K562 (cell line): ENCODE data around the gene USF2. TPM values are rescaled to one million over a fixed set of nuclear protein-coding genes. Genes with fewer than 3 reads are reported as not detected.
A peak's percentile ranks its signal among the peaks of the same experiment; 100 is the strongest.

Source experiments
- ATAC-seq: fragments of 200-7000 bp; cut with Tn5 transposase; 3 replicates; pipeline ENCODE4 v1.9.1; 2020; ENCODE audit warnings: moderate library complexity
- BruUV-seq: library from RNA; stranded (reverse); fragments of 400-500 nt; replicated peaks from 2 replicates; lab custom pipeline; 2021; lab: Mats Ljungman, UMichigan
- CTCF ChIA-PET: fragments of 300-600 bp; formaldehyde crosslinking; extraction: SDS; loops from one replicate; lab custom pipeline; 2021; ENCODE audit warnings: low intra/inter-chr PET ratio; lab: Yijun Ruan, JAX
- POLR2A ChIA-PET: fragments of 300-600, 350-650 bp; sonication (Branson Sonifier 250); formaldehyde crosslinking; extraction: SDS; loops from one replicate; lab custom pipeline; 2021; ENCODE audit warnings: antibody characterized with exemption, inconsistent platforms; lab: Yijun Ruan, JAX
- DNase-seq, 4 experiments: peaks; one replicate each; pipeline versions ENCODE4 v3.0.0 to v3.0.0-alpha.2; 2011 to 2018; ENCODE audit warnings: low spot score in 3 of 4, mixed read lengths in 3 of 4; ENCODE audit errors: extremely low read depth in 1 of 4
- FAIRE-seq: peaks from 2 replicates; lab custom pipeline; 2011; peaks lifted over from hg19 to GRCh38; lab: Jason Lieb, UNC
- H2AFZ ChIP-seq: 2 replicates; pipeline ENCODE4 v1.6.0; 2011; ENCODE audit warnings: low read depth, low read length, control low read depth, inconsistent platforms
- H3K27ac ChIP-seq: fragments of 200-600 bp; 3 replicates; pipeline ENCODE4 v1.8.0; 2011; ENCODE audit warnings: low read depth, mild to moderate bottlenecking, control low read depth, inconsistent platforms, low read length, moderate library complexity, mixed read lengths; ENCODE audit errors: extremely low read depth
- H3K27me3 ChIP-seq, 2 experiments: fragments of 300-600 bp in 1 of 2; 2 replicates in 1 of 2; 3 replicates in 1 of 2; pipeline versions ENCODE4 v1.6.0 to v1.8.0; 2011; ENCODE audit warnings: inconsistent platforms in 2 of 2, low read length in 2 of 2, mild to moderate bottlenecking in 1 of 2, mixed read lengths in 1 of 2, moderate library complexity in 1 of 2; ENCODE audit not compliant: control insufficient read depth in 2 of 2, insufficient read depth in 2 of 2
- H3K36me3 ChIP-seq: fragments of 300-600 bp; 3 replicates; pipeline ENCODE4 v1.8.0; 2011; ENCODE audit warnings: mild to moderate bottlenecking, low read length, inconsistent platforms; ENCODE audit not compliant: control insufficient read depth, insufficient read depth
- H3K4me1 ChIP-seq, 2 experiments: fragments of 200-600 bp in 1 of 2; replicated peaks in 1 of 2; 2 replicates in 1 of 2; 3 replicates in 1 of 2; pipeline versions ENCODE4 v1.5.1 to v1.8.0; 2011; ENCODE audit warnings: inconsistent platforms in 2 of 2, low read length in 2 of 2, mild to moderate bottlenecking in 1 of 2, mixed read lengths in 1 of 2, moderate library complexity in 1 of 2; ENCODE audit not compliant: control insufficient read depth in 2 of 2, insufficient read depth in 2 of 2
- H3K4me2 ChIP-seq: 2 replicates; pipeline ENCODE4 v1.6.1; 2011; ENCODE audit warnings: low read length, control low read depth, inconsistent platforms, mixed read lengths; ENCODE audit not compliant: insufficient read depth
- H3K4me3 ChIP-seq: fragments of 200-600 bp; sonication (generic), shearing (Covaris generic); 2 replicates; pipeline ENCODE4 v1.5.1; 2016; ENCODE audit warnings: control low read depth, inconsistent platforms
- H3K79me2 ChIP-seq: fragments of 200-600 bp; 3 replicates; pipeline ENCODE4 v1.8.0; 2011; ENCODE audit warnings: low read length, inconsistent platforms; ENCODE audit not compliant: control insufficient read depth, insufficient read depth
- H3K9ac ChIP-seq, 2 experiments: 2 replicates each; pipeline versions ENCODE4 v1.6.0 to v1.6.1; 2011; ENCODE audit warnings: low read depth in 2 of 2, low read length in 2 of 2, control low read depth in 1 of 2, inconsistent platforms in 1 of 2, mild to moderate bottlenecking in 1 of 2, mixed read lengths in 1 of 2; ENCODE audit not compliant: insufficient read depth in 1 of 2
- H3K9me1 ChIP-seq: one replicate; pipeline ENCODE4 v1.6.0; 2011; ENCODE audit warnings: inconsistent platforms, mild to moderate bottlenecking, low read length, moderate library complexity; ENCODE audit not compliant: control insufficient read depth, insufficient read depth
- H3K9me3 ChIP-seq: replicated peaks from 2 replicates; pipeline ENCODE4 v1.5.1; 2011; ENCODE audit warnings: low read depth, low read length, inconsistent platforms; ENCODE audit not compliant: control insufficient read depth, insufficient read depth
- H4K20me1 ChIP-seq: replicated peaks from 2 replicates; pipeline ENCODE4 v1.6.1; 2011; ENCODE audit warnings: low read length, inconsistent platforms, mixed read lengths; ENCODE audit not compliant: control insufficient read depth, insufficient read depth
- CBFA2T2 ChIP-seq: fragments of 450-650 bp; conservative IDR thresholded peaks from 2 replicates; pipeline ENCODE4 v1.6.1; 2017; ENCODE audit warnings: mild to moderate bottlenecking
- CREB1 ChIP-seq, 2 experiments: sonication (generic) in 1 of 2; formaldehyde crosslinking in 1 of 2; IDR thresholded peaks; 2 replicates each; pipeline versions ENCODE4 v1.6.1 to v1.8.0; 2012 to 2022; ENCODE audit warnings: inconsistent platforms in 1 of 2, mild to moderate bottlenecking in 1 of 2, missing genetic modification reagents in 1 of 2, moderate library complexity in 1 of 2
- E2F6 ChIP-seq, 2 experiments: IDR thresholded peaks; 2 replicates each; pipeline ENCODE4 v1.6.1; 2011; ENCODE audit warnings: borderline replicate concordance in 1 of 2, control low read depth in 1 of 2, low read depth in 1 of 2, low read length in 1 of 2, mild to moderate bottlenecking in 1 of 2, mixed read lengths in 1 of 2, moderate library complexity in 1 of 2; ENCODE audit not compliant: insufficient read depth in 1 of 2, insufficient read length in 1 of 2, poor library complexity in 1 of 2, severe bottlenecking in 1 of 2; ENCODE audit errors: extremely low read depth in 1 of 2
- FOS ChIP-seq: IDR thresholded peaks from 3 replicates; pipeline ENCODE4 v1.6.1; 2011; ENCODE audit not compliant: insufficient read length; ENCODE audit errors: extremely low read depth
- IFI16 ChIP-seq: fragments of 250-450 bp; sonication (Bioruptor Pico); IDR thresholded peaks from 2 replicates; pipeline ENCODE4 v2.1.2; 2022; ENCODE audit warnings: mild to moderate bottlenecking, inconsistent platforms
- KDM1A ChIP-seq, 2 experiments: fragments of 450-650 bp; IDR thresholded peaks; 2 replicates each; pipeline ENCODE4 v1.6.1; 2016; ENCODE audit warnings: mild to moderate bottlenecking in 2 of 2
- KLF13 ChIP-seq: fragments of 450-650 bp; IDR thresholded peaks from 2 replicates; pipeline ENCODE4 v1.6.1; 2016; ENCODE audit warnings: missing genetic modification characterization, low read depth, mild to moderate bottlenecking, missing compliant biosample characterization, moderate library complexity, borderline replicate concordance
- MCM3 ChIP-seq: fragments of 450-650 bp; IDR thresholded peaks from 2 replicates; pipeline ENCODE4 v1.6.1; 2016
- MYBL2 ChIP-seq, 2 experiments: fragments of 450-650 bp in 1 of 2; sonication (generic) in 1 of 2; formaldehyde crosslinking in 1 of 2; IDR thresholded peaks; 2 replicates each; pipeline versions ENCODE4 v1.6.1 to v1.8.1; 2017 to 2022; ENCODE audit warnings: borderline replicate concordance in 1 of 2, inconsistent platforms in 1 of 2, low read depth in 1 of 2, mild to moderate bottlenecking in 1 of 2, missing genetic modification reagents in 1 of 2, moderate library complexity in 1 of 2
- POLR2AphosphoS2 ChIP-seq: IDR thresholded peaks from 2 replicates; pipeline ENCODE4 v1.6.1; 2012; ENCODE audit warnings: low read length, improper control_type of control experiment
- RBM25 ChIP-seq: fragments of 200-400 bp; formaldehyde crosslinking; IDR thresholded peaks from 2 replicates; pipeline ENCODE4 v1.6.1; 2018; ENCODE audit warnings: low read length, low read depth, moderate library complexity; ENCODE audit not compliant: severe bottlenecking
- TAL1 ChIP-seq: fragments of 450-650 bp; IDR thresholded peaks from 2 replicates; pipeline ENCODE4 v1.6.1; 2016; ENCODE audit warnings: mild to moderate bottlenecking
- TEAD4 ChIP-seq, 2 experiments: sonication (generic) in 1 of 2; formaldehyde crosslinking in 1 of 2; IDR thresholded peaks; 2 replicates each; pipeline versions ENCODE4 v1.6.1 to v1.8.0; 2012 to 2022; ENCODE audit warnings: borderline replicate concordance in 1 of 2, inconsistent platforms in 1 of 2, low read length in 1 of 2, mild to moderate bottlenecking in 1 of 2, missing genetic modification reagents in 1 of 2
- WGBS: fragments of 100-300 bp; shearing (Covaris generic); methylation state at CpG from one replicate; pipeline ENCODE4 v1.1.6; 2016; ENCODE audit warnings: low coverage, mixed read lengths; ENCODE audit not compliant: insufficient coverage; ENCODE audit errors: missing lambda C conversion rate; 5-methylcytosine and 5-hydroxymethylcytosine counted together
- in situ Hi-C: fragments of 300-500 bp; cut with MboI; formaldehyde crosslinking; loops from 4 replicates; pipeline ENCODE4 v1.15.0; 2018; ENCODE audit warnings: inconsistent platforms, mixed read lengths
- intact Hi-C: fragments of 100-400 bp; cut with micrococcal nuclease; formaldehyde crosslinking; loops from 2 replicates; pipeline ENCODE4 v1.14.2; 2022
- polyA plus RNA-seq, 8 experiments: library from polyadenylated mRNA; depleted of rRNA in 4 of 8; stranded (reverse) in 5 of 8; unstranded in 3 of 8; fragments of >200 nt; fragmentation: Nextera tagmentation in 2 of 8; fragmentation: Illumina TruSeq in 1 of 8; extraction: Ambion mirVana in 2 of 8; extraction: Trizol in 1 of 8; gene quantifications; 2 replicates each; pipeline versions ENCODE4 v1.2.1 to v1.2.3, GENCODE V29; 2011 to 2014; ENCODE audit warnings: inconsistent platforms in 1 of 8, missing spikeins in 1 of 8
- total RNA-seq, 7 experiments: library from RNA; depleted of rRNA in 6 of 7; stranded (reverse); fragments of >200 nt in 6 of 7; fragmentation: Illumina TruSeq in 2 of 7; extraction: Trizol in 2 of 7; gene quantifications; 2 replicates each; pipeline versions ENCODE4 v1.2.1 to v1.2.3, GENCODE V29; 2011 to 2021; ENCODE audit warnings: low replicate concordance in 1 of 7
- TF ChIP-seq, protein P1 (sequence below): fragments of 450-650 bp; IDR thresholded peaks from 2 replicates; pipeline ENCODE4 v1.6.1; 2018; ENCODE audit not compliant: partially characterized antibody
- TF ChIP-seq, protein P2 (sequence below): sonication (generic); formaldehyde crosslinking; IDR thresholded peaks from 2 replicates; pipeline ENCODE4 v1.9.0; 2022; ENCODE audit warnings: mild to moderate bottlenecking, missing genetic modification reagents

The USF2 gene
- total and polyA plus RNA-seq, 9 of the 15 experiments (the other 6 are each of a cell fraction or from before 2014, with no cell fraction given), result 0.27 to 93.7 (median 58.4) TPM

GRCh38 chr19:35295792-35296462, 27.2 kb downstream of the USF2 start:
- Histone ChIP-seq H3K27me3 (peaks cover 2 to 12% of the 10 kb centered on the region in 2 experiments; a peak in 3 of 5 replicates), H3K27ac (no peak overlapping the region), H3K9me1 (peaks cover 6% of the 10 kb centered on the region), H3K4me2 (no peak overlapping the region), H4K20me1 (no peaks in the 10 kb centered on the region), H3K36me3 (no peaks in the 10 kb centered on the region), H3K4me3 (no peak overlapping the region), H3K79me2 (no peaks in the 10 kb centered on the region), H3K9me3 (no peaks in the 10 kb centered on the region), H2AFZ (peak overlapping the region; percentile 67), H3K4me1 (peaks cover 43 to 78% of the 10 kb centered on the region in 2 experiments), H3K9ac (peak overlapping the region in 1 of 2 experiments; percentile 47; a peak in 2 of 4 replicates)
- WGBS, result 36% methylated on average over 24 of the region's 24 CpGs
- BruUV-seq, result no TSS peak
- DNase-seq (peak; percentile 43 to 66 (median 56)), FAIRE-seq (no peak), ATAC-seq (peak; percentile 47)
- ChIA-PET POLR2A (interaction anchor here (0.6 to 0.8 kb wide), 3 partner anchors 17 to 148 kb away, joined by 3 read pairs; no protein-coding TSS in a partner anchor), CTCF (no interaction called here)
- in situ Hi-C loops, result no loop called here
- intact Hi-C loops, result no loop called here
- no peak for TF ChIP-seq MYBL2 (IDR thresholded peaks at IDR 0.05; ENCODE audit: low read depth)
- no peak for TF ChIP-seq MYBL2 (CRISPR knock-in tag; IDR thresholded peaks at IDR 0.05; ENCODE audit: borderline replicate concordance)
- TF ChIP-seq MCM3, result no peak
- TF ChIP-seq IFI16, result no peak
- TF ChIP-seq, protein P1, sequence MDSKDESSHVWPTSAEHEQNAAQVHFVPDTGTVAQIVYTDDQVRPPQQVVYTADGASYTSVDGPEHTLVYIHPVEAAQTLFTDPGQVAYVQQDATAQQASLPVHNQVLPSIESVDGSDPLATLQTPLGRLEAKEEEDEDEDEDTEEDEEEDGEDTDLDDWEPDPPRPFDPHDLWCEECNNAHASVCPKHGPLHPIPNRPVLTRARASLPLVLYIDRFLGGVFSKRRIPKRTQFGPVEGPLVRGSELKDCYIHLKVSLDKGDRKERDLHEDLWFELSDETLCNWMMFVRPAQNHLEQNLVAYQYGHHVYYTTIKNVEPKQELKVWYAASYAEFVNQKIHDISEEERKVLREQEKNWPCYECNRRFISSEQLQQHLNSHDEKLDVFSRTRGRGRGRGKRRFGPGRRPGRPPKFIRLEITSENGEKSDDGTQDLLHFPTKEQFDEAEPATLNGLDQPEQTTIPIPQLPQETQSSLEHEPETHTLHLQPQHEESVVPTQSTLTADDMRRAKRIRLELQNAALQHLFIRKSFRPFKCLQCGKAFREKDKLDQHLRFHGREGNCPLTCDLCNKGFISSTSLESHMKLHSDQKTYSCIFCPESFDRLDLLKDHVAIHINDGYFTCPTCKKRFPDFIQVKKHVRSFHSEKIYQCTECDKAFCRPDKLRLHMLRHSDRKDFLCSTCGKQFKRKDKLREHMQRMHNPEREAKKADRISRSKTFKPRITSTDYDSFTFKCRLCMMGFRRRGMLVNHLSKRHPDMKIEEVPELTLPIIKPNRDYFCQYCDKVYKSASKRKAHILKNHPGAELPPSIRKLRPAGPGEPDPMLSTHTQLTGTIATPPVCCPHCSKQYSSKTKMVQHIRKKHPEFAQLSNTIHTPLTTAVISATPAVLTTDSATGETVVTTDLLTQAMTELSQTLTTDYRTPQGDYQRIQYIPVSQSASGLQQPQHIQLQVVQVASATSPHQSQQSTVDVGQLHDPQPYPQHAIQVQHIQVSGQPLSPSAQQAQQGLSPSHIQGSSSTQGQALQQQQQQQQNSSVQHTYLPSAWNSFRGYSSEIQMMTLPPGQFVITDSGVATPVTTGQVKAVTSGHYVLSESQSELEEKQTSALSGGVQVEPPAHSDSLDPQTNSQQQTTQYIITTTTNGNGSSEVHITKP, result peak; percentile 30
- TF ChIP-seq TAL1, result no peak; the same call in 1 of the 2 replicates
- no peak for TF ChIP-seq FOS
- TF ChIP-seq E2F6 (IDR thresholded peaks at IDR 0.05; ENCODE audit: borderline replicate concordance in 1 of 2, extremely low read depth in 1 of 2, insufficient read depth in 1 of 2, insufficient read length in 1 of 2, low read depth in 1 of 2, low read length in 1 of 2, poor library complexity in 1 of 2, severe bottlenecking in 1 of 2), result peak in 1 of 2 experiments; percentile 90
- TF ChIP-seq TEAD4 (IDR thresholded peaks at IDR 0.05; ENCODE audit: low read length), result peak; percentile 43; the same call in 1 of the 2 replicates
- TF ChIP-seq TEAD4 (CRISPR knock-in tag; IDR thresholded peaks at IDR 0.05; ENCODE audit: borderline replicate concordance), result no peak
- TF ChIP-seq, protein P2, sequence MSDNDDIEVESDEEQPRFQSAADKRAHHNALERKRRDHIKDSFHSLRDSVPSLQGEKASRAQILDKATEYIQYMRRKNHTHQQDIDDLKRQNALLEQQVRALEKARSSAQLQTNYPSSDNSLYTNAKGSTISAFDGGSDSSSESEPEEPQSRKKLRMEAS (CRISPR knock-in tag), result peak; percentile 23; the same call in 1 of the 2 replicates
- peak; percentile 64 for TF ChIP-seq RBM25
- TF ChIP-seq POLR2AphosphoS2, result no peak
- peak; percentile 43; the same call in 1 of the 2 replicates for TF ChIP-seq CBFA2T2
- peak in 1 of 2 experiments; percentile 58; a peak in 2 of 4 replicates for TF ChIP-seq KDM1A (IDR thresholded peaks at IDR 0.05)
- TF ChIP-seq KLF13 (tag), result no peak
- no peak for TF ChIP-seq CREB1 (IDR thresholded peaks at IDR 0.05)
- no peak for TF ChIP-seq CREB1 (CRISPR knock-in tag; IDR thresholded peaks at IDR 0.05)
